Stimulated activated CD4-positive, alpha-beta T cell treated with anti-CD3 and anti-CD28 coated beads, Interleukin-4, amount 100 ng/mL, for 48 hours (primary cell): ENCODE measurements around the gene SNAPC4.
"Not testable (repeated sequence)": the region's sequence is repeated elsewhere in the genome, so short reads cannot be mapped to it uniquely, and the experiment has no call there.

Experiments
- DNase-seq, 2 donors: peaks; one replicate each; pipeline ENCODE4 v3.0.0-alpha.2; 2020; ENCODE audit warnings: low read depth in 2 of 2

SNAPC4 gene

DNA sequence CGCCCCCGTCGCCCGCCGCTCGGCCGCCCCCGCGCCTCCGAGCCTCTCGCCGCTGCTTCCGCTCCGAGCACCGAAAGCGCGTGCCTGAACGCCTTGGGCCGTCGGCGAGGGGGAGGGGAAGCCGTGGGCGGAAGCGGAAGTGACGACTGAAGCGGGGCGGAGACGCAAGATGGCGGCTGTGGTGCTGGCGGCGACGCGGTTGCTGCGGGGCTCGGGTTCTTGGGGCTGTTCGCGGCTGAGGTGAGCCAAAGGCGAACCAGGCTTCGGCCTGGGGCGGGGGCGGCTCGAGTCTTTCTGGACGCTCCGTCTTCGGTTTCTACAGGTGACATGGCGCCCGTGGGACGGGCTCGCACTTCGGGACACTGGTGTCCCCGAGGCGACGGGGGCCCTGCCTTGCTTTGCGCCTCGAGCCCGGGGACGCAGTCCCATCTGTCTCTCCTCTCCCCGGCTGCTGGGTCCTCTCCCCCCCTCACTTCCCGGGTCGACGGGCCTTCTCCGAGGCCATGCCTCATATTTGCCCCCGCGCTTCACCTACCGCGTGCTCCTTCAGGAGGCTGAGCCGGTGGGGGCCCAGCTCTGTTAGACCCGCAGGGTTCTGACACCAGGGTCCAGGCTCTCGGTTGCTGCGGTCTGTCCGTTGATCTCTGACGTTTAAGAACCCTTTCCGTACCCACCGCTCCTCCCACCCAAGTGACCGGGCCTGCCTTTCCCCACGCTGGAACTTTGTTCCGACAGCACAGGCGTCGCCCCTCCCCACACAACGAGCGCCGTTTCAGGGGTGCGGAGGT is 10.7 kb upstream of the SNAPC4 start, which contains the start of the genes ENTR1 and PMPCA:
ENTR1 (minus strand) TSS at position 115 of the 788 bp plus-strand sequence. CDS start 217 bp downstream, outside the sequence.
PMPCA (plus strand) TSS at position 159 of the 788 bp plus-strand sequence; CDS start at position 170, 11 bp downstream.
- peak; percentile 97 to 98 for DNase-seq

DNA sequence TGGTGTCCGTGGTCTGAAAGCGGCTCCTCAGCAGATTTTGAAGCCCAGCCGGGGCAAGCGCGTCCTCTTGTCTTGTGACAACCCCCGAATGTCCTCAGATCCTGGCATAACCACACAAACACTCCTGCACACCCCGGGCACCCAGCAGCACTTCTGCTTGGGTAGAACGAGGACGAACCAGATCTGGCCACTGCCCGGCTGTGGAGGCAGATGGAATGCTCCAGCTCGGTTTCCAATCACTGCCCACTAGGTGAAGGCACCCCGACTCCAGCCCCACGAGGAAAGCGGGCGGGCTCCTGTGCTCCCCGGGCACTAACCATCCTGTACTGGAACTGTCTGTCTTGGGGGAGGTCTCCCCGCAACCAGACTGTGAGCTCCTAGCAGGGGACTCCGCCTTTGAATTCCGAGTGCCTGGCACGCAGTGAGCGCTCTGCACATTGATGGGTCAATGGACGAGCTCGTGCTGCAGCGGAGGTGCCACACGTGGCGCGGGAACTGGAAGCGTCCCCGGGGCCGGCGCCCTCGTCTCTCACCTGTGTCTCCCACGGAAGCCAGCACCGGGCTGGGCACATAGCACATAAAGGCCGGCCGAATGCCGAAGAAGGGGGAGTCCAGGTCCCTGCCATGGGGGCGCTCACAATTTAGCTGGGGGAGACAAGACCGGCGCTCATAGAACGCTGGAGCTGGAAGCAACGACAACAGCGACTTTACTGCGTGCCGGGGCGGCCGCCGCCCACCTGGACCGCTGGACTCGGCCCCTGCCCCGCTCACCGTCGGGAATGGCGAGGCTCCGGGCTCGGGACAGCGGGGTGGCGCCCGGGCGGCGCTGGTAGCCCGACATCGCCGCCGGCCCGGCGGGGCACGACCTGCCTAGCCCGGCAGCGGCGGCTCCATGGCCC is 9.8 kb upstream of the SNAPC4 start:
- DNase-seq, result no peak

DNA sequence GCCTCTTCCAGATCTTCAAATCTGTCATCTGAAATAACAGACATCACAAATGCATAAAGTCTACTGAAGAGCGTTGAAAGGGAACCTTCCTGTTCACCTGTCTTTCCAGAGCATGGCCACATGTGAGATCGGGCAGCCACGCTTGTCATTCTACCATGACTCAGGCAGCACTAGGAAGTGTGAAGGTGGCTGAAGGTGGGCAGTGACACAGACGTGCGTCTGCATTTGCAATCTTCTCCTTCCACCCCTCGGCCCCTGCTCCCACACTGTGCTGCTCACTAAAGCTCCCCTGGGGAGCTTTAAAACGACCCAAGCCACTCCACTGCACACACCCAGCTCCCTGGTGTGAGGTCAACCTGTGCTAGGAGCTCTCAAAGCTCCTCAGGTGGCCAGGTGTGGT is 7.9 kb upstream of the SNAPC4 start:
- DNase-seq, result no peak

DNA sequence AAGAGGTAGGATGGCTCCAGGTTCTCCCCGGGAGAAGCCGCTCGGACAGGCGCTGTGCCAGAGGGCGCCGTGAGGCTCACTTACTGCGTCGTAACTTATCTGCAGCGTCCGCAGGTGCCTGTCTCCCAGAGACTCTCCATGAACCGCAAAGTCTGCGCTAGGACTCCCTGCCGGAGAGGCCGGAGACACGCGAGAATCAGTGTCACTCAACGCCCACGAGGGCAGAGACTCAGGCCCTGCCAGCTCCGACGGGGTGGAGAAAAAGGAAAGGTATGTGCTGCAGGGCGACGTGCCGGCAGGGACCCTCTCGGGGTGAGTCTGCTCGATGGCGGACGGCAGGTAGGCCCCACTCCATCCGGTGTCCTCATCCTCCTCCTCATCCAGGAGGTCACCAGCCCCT is 7.1 kb upstream of the SNAPC4 start:
- not testable (repeated sequence) for DNase-seq

DNA sequence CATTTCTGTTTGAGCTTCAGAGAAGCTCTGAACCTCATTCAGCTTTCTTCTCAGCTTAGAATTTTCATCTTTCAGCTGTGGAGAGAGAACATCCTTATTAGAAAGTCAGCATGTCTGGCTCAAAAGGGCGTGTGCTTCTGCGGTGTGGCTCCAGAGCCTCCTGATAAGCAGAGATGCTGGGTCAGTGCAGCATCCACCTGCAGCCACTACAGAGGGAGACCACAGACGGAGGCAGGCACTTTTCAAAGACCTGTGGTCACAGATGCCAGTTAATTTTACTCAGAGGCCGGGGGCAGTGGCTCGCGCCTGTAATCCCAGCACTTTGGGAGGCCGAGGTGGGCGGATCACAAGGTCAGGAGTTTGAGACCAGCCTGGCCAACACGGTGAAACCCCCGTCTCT is 5.9 kb upstream of the SNAPC4 start:
- DNase-seq, result not testable (repeated sequence)

DNA sequence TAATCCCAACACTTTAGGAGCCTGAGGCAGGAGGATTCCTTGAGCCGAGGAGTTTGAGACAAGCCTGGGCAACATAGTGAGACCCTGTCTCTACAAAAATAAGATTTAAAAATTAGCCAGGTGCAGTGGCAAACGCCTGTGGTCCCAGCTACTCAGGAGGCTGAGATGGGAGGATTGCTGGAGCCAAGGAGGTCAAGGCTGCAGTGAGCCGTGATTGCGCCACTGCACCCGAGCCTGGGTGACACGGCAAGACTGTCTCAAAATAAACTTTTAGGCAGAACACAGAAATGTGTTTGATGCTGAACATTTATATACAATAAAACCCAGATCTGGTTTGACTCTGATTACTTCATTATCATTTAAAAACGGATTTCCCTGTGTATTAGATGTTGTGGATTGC is 5.5 kb upstream of the SNAPC4 start:
- DNase-seq, result no peak

DNA sequence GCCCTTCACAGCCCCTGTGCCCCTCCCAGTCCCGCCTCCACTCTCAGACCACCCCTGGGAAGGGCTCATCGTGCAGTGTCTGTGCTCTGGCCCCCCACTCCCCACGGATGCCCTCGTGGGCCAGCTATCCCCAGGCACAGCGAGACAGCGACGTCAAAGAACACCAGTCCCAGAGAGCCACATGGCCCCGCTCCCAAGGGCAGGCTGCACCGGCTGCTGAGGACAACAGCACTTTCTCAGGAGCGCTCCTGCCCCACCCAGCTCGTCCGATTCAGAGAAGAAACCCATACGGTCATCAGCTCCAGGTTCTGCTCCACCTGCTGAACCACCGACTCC is 4.8 kb upstream of the SNAPC4 start:
- DNase-seq, result no peak

DNA sequence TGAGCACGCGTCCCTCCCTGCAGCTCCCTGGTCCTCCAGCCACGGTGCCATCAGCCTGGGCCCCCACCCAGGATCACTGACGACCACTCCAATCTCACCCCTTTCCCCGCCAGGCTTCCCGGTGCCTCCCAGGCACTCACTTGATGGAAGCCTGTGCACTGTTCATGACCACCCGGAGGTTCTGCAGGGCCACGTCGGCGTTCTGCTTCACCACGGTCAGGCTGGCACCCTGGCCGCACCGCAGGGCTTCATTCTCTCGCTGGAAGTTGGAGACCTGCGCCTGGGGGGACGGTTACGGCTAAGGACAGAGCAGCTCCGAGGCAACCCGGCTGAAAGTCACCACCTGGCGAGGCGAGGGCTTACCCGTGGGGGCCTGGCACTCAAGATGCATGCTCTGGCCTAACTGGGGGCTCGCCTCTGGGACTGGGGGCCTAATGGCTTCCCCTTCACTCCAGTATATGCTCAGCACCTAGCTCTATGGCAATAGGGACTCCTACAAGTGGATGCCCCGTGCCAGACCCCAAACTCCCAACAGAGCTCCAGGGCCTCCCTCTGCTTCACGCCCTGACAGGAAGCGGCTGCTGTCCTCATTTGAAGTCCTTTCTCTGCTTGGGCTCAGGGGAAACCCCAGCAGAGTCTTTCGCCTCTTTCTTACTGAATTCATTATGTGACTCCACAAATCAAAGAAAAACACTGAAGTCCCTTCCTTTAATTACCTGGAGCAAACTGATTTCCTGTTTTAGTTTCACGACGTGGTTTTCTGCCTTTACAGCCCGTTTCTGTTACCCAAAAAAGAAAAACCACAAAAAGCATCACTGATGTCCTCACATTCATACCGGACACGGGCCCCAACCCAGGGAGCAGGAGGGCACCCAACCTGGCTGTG is 4.2 kb upstream of the SNAPC4 start:
- peak in 1 of 2 donors; percentile 44 for DNase-seq

DNA sequence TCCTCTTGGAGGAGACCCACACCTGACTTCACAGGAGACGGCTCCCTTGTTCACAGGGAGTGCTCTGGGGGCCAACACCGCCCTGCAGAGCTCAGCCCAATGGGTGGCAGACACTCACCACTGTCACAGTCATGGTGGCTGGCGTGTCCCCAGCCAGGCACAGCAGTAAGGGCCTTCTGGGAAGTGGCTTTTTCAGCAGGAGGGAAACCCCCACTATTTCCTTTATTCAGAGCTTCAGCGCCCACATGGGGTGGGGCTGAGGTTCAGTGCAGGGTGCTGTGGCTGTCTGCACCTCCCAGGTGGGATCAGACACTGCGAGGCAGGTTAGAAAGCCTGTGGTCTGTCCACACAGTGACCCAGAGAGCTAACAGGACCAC is 3.6 kb upstream of the SNAPC4 start:
- DNase-seq, result peak in 1 of 2 donors; percentile 68

DNA sequence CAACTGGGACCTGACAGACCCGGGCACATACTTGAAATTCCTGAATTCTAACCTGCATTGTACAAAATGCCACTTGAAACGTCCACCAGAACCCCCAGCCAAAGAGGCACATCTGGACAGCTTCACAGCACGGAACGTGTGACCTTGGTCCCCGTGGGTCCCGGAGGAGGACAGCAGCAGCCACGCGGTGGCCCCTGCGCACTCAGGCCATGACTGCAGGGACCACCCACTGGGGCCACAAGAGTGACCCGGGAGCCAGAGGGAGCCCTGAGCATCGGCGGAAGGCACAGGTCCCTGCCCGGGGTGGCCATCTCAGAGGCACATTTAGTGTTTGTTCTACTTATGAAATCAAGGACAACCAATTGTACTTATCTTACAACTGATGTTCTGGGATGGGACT is 2.1 kb upstream of the SNAPC4 start:
- DNase-seq, result no peak

DNA sequence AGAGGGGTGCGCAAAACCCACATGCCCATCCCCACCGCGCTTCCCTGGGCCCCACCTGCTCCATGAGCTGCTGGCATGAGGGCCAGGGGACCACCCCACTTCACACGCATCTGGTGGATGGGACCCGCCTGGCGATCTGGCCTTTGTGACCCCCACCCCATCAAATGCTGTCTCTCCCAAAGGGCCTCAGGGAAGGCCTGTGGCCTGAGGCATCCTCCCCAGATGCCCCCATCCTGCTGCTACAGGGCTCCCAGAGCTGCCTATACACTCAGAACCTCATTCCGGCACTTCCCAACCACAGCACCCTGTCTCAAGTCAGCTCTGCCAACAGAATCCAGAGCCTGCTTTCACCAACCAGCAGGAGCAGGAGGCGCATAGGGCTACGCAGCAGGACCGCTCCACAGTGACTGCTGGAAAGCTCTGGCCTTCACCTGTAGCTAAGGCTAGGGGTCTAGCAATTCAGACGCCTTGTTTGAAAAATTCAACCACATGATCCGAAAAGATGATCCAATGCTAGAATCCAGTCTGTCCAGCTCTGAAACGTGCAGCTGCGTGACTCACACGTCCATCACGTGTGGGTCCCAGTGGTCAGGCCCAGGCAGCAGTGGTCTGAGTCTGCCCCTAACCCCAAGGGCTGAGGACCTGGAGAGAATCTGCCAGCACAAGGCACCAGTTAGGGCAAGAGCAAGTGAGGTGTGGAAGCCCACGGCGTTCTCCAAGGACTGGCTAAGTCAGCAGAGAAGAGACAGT is 1.4 kb upstream of the SNAPC4 start:
- DNase-seq, result no peak

DNA sequence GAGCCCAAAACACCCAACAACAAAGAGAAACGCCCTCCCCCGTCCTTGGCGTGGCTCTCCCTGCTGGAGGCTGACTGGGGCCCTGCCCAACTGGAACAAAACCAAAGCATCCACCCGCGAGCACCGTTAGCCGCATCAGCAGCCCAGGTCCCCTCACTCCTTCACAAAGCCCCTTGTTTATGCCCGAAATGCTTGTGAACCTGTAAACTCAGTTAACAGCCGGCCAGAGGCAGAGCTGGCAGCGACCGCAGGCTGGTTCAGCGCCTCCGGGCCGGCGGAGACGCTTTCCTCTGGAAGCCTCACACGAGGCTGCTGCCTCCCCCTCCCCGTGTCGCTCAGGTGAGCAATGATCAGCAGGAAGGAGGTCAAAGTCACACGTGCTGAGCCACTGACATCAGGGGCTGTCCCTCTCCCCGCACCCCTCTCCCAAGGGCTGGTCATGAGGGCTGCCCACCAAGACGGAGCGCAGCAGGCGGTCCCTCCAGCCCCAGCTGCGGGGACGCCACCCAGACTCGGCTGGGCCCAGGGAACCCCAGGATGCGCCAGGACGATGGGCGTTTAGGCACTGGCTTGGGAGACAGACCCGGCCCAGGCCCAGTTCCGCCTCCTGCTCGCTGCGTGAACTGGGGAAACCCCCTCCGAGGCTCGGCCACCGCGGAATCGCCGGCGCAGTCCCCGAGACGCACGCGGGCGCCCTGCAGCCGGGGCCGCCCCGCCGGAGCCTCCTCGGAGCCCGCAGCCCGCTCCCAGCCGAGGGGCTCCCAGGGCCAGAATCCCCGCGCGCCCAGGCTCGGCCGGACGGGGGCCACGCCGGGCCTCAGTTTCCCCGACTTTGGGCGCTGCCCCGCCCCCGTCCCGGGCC is 563 bp downstream of the SNAPC4 start:
- DNase-seq, result no peak

DNA sequence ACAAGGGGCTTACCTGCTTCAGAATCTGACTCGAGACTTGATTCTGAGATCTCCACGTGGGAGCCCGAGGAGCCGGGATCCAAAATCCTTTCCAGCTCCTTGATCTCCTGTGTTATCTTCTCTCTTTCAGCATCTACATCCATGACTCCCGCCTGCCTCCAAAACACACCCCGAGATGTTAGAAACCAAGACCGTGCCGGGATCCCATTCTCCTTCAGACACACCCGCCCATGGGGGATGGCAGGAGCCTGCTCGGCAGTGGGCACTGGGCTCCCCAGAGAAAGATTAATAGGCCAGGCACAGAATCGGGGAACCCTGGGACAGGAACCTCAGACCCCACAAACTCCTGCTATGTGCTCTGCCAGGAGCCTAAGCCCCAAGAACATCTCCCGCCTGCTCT is 1.7 kb downstream of the SNAPC4 start:
- no peak for DNase-seq

DNA sequence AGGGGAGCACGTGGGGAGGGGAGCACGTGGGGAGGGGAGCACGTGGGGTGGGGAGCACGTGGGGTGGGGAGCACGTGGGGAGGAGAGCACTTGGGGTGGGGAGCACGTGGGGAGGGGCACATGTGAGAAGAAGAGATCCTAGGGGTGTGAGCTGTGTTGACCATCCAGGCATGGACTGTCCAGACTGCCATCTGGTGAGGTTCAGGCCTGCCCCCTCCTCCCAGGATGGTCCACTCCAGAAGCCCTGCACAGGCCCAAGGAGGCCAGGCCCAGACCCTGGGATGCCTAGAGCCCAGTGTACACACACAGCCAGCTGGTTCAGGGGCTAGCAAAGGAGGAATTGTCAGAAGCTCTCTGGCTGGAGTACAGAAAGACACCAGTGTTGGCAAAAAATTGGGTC is 2.3 kb downstream of the SNAPC4 start:
- no peak for DNase-seq

DNA sequence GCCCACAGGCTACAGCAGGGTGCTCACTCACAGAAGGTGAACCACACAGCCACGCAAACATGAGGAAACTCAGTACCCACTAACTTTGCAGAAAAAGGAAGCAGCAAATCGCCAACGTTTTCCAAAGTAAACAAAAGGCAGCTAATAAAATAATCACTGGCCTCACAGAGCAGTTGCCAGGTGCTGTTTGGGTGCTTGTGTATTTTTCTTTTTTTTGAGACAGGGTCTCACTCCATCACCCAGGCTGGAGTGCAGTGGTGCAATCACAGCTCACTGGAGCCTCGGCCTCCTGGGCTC is 3.8 kb downstream of the SNAPC4 start:
- DNase-seq, result no peak

DNA sequence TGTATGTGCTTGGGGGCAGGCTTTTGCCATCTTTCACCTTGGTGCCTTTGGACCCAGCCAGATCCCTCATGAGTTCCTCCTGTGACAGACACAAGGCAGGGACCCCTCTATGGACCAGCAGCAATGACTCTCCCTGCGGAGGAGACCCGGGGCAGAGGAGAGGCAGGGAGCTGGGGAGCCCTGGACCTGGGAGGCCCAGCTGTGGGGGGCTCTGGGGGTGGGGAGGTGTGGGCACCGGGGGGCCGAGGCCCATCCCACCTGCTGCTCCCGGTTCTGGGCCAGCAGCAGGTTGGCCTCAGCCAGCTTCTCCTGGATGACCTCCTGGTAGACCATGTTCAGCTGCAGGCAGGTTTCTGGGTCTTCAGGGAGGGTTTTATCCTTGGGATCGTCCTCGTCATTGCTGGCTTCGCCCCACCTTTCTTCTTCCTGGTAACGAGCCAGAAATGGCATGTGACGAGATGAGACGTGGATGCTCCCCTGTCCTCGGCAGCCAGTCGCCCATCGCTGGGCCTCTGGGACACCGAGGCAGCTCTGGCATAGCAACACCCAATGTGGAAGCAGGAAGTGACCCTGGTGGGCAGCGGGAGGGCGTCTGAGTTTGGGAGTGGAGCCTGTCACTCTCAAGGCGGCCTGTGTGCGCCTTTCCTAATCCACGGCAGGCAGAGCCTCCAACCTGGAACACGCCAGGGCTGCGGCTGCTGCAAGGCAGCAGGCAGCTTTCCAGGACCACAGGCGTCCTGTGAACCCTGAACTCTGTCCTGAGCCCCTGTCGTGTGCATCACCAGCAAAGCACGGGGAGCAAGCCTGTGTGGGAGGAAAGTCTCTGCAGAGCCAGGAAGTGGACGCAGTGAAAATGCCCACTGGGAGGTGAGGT is 4.4 kb downstream of the SNAPC4 start:
- no peak for DNase-seq

DNA sequence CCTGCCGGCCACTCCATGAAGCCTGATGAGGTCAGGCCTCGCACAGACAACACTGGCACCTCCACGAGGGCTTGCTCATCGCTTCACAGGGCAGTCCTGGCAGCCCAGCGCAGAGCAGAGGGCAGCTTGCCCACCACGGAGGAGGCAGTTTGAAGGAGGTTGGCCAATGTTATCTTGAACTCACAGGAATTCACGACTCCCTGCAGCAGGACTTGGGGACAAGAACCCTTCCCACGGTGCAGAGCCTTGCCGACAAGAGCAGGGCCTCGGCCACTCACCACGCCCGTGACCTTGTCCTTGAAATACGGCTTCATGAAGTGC is 5.0 kb downstream of the SNAPC4 start:
- DNase-seq, result no peak

DNA sequence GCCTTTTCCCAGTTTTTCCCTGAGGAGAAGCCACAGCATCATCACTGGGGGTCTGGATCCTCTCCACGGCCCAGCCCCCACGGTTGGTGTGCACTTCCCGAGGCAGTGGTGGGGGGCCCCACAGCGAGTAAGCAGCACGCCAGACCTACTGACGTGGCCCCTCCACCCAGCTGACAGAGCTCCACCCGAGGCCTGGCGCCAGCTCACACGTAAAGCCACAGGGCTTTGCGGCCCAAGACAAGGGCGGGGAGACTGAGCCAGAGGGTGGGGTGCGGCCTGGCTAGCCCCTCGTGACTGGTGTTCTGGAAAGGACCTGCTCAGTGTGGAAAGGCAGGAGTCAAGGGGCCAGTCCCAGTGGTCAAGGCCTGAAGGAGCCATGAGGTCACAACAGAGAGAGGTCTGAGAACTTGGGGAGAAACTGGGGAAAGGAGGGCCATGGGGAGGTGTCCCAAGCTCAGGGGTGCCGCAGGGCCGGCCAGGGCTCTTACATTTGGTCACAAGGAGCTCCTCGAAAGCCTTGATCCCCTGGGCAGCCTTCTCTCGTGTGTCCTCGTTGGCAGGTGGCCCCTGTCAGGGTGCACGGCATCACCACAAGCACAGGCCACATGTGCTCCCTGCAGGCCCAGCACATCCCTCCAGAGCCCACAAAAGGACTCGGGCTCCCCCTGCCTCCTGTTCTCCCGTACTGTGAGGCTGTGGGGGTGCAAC is 5.5 kb downstream of the SNAPC4 start:
- DNase-seq, result no peak

DNA sequence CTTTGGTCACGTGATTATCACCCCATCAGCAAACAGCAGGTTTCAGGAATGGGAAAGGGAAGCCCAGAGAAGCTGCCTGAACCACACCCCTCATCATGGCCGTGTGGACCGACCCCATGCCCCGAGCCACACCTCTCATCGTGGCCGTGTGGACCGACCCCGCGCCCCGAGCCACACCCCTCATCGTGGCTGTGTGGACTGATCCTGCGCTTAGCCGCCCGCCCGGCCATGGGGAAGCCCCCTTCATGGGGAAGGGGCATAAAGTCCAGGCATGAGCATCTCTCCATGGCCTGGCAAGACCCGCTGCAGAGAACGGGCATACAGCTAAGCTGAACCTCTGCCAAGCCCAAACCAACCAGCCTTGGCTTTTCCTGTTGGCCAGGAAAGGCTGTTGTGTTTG is 6.4 kb downstream of the SNAPC4 start:
- no peak for DNase-seq
